Measurements from ENCODE around the gene AKIP1.
"Not testable (repeated sequence)": the region's sequence is repeated elsewhere in the genome, so short reads cannot be mapped to it uniquely, and the experiment has no call there.

Gene AKIP1

GRCh38 chr11:8881585-8881984, 29.4 kb upstream of the AKIP1 start:
- H3K27ac ChIP-seq (ENCODE audit: low read length); H3K27me3 ChIP-seq (ENCODE audit: low read depth, low read length); H3K4me1 ChIP-seq (ENCODE audit: control insufficient read depth in 1 of 2, insufficient read depth in 2 of 2, low read length in 2 of 2); H3K36me3 ChIP-seq (ENCODE audit: control insufficient read depth in 1 of 2, insufficient read depth in 2 of 2, low read length in 2 of 2); H3K4me3 ChIP-seq (ENCODE audit: low read depth in 1 of 2, low read length in 2 of 2); H3K9me3 ChIP-seq (ENCODE audit: control insufficient read depth in 1 of 2, low read length in 2 of 2): not testable (repeated sequence)

GRCh38 chr11:8886322-8886721, 24.7 kb upstream of the AKIP1 start:
- no peaks in the 10 kb centered on the region for H3K27me3 ChIP-seq (ENCODE audit: low read depth, low read length)
- no peak overlapping the region for H3K4me3 ChIP-seq (ENCODE audit: low read depth in 1 of 2, low read length in 2 of 2)
- no peak overlapping the region for H3K27ac ChIP-seq (ENCODE audit: low read length)
- H3K36me3 ChIP-seq (ENCODE audit: control insufficient read depth in 1 of 2, insufficient read depth in 2 of 2, low read length in 2 of 2), result no peaks in the 10 kb centered on the region
- no peaks in the 10 kb centered on the region for H3K4me1 ChIP-seq (ENCODE audit: control insufficient read depth in 1 of 2, insufficient read depth in 2 of 2, low read length in 2 of 2)
- H3K9me3 ChIP-seq (ENCODE audit: control insufficient read depth in 1 of 2, low read length in 2 of 2), result no peaks in the 10 kb centered on the region

- H3K27ac ChIP-seq (ENCODE audit: low read length); H3K4me1 ChIP-seq (ENCODE audit: control insufficient read depth in 1 of 2, insufficient read depth in 2 of 2, low read length in 2 of 2); H3K4me3 ChIP-seq (ENCODE audit: low read depth in 1 of 2, low read length in 2 of 2); H3K36me3 ChIP-seq (ENCODE audit: control insufficient read depth in 1 of 2, insufficient read depth in 2 of 2, low read length in 2 of 2); H3K9me3 ChIP-seq (ENCODE audit: control insufficient read depth in 1 of 2, low read length in 2 of 2); H3K27me3 ChIP-seq (ENCODE audit: low read depth, low read length): not testable (repeated sequence)
Measured at GRCh38 chr11:8891185-8891584, 19.8 kb upstream of the AKIP1 start.

GRCh38 chr11:8899119-8899753, 11.8 kb upstream of the AKIP1 start:
- peaks cover 5 to 6% of the 10 kb centered on the region in 2 donors for H3K9me3 ChIP-seq (ENCODE audit: control insufficient read depth in 1 of 2, low read length in 2 of 2)
- no peak overlapping the region for H3K27ac ChIP-seq (ENCODE audit: low read length)
- no peak overlapping the region for H3K4me3 ChIP-seq (ENCODE audit: low read depth in 1 of 2, low read length in 2 of 2)
- H3K27me3 ChIP-seq (ENCODE audit: low read depth, low read length), result no peaks in the 10 kb centered on the region
- no peaks in the 10 kb centered on the region for H3K4me1 ChIP-seq (ENCODE audit: control insufficient read depth in 1 of 2, insufficient read depth in 2 of 2, low read length in 2 of 2)
- H3K36me3 ChIP-seq (ENCODE audit: control insufficient read depth in 1 of 2, insufficient read depth in 2 of 2, low read length in 2 of 2), result no peaks in the 10 kb centered on the region

- no peaks in the 10 kb centered on the region for H3K9me3 ChIP-seq (ENCODE audit: control insufficient read depth in 1 of 2, low read length in 2 of 2)
- H3K4me1 ChIP-seq (ENCODE audit: control insufficient read depth in 1 of 2, insufficient read depth in 2 of 2, low read length in 2 of 2), result peaks cover 0 to 4% of the 10 kb centered on the region in 2 donors
- H3K27me3 ChIP-seq (ENCODE audit: low read depth, low read length), result no peaks in the 10 kb centered on the region
- no peak overlapping the region for H3K27ac ChIP-seq (ENCODE audit: low read length)
- H3K36me3 ChIP-seq (ENCODE audit: control insufficient read depth in 1 of 2, insufficient read depth in 2 of 2, low read length in 2 of 2), result no peaks in the 10 kb centered on the region
- no peak overlapping the region for H3K4me3 ChIP-seq (ENCODE audit: low read depth in 1 of 2, low read length in 2 of 2)
Measured at GRCh38 chr11:8905528-8906165, 5.3 kb upstream of the AKIP1 start.

- Histone ChIP-seq H3K4me3 (ENCODE audit: low read depth in 1 of 2, low read length in 2 of 2) (no peak overlapping the region), H3K9me3 (ENCODE audit: control insufficient read depth in 1 of 2, low read length in 2 of 2) (no peaks in the 10 kb centered on the region), H3K27ac (ENCODE audit: low read length) (no peak overlapping the region), H3K4me1 (ENCODE audit: control insufficient read depth in 1 of 2, insufficient read depth in 2 of 2, low read length in 2 of 2) (peaks cover 0 to 4% of the 10 kb centered on the region in 2 donors), H3K27me3 (ENCODE audit: low read depth, low read length) (no peaks in the 10 kb centered on the region), H3K36me3 (ENCODE audit: control insufficient read depth in 1 of 2, insufficient read depth in 2 of 2, low read length in 2 of 2) (no peaks in the 10 kb centered on the region)
Measured at GRCh38 chr11:8907116-8907515, 3.9 kb upstream of the AKIP1 start.

GRCh38 chr11:8908099-8908498, 2.9 kb upstream of the AKIP1 start:
- Histone ChIP-seq H3K9me3 (ENCODE audit: control insufficient read depth in 1 of 2, low read length in 2 of 2) (no peaks in the 10 kb centered on the region), H3K27me3 (ENCODE audit: low read depth, low read length) (no peaks in the 10 kb centered on the region), H3K4me1 (ENCODE audit: control insufficient read depth in 1 of 2, insufficient read depth in 2 of 2, low read length in 2 of 2) (peaks cover 0 to 9% of the 10 kb centered on the region in 2 donors), H3K27ac (ENCODE audit: low read length) (no peak overlapping the region), H3K36me3 (ENCODE audit: control insufficient read depth in 1 of 2, insufficient read depth in 2 of 2, low read length in 2 of 2) (no peaks in the 10 kb centered on the region), H3K4me3 (ENCODE audit: low read depth in 1 of 2, low read length in 2 of 2) (no peak overlapping the region)

- peak overlapping the region; percentile 71 to 95 for H3K4me3 ChIP-seq (ENCODE audit: low read depth in 1 of 2, low read length in 2 of 2)
- H3K27me3 ChIP-seq (ENCODE audit: low read depth, low read length), result no peaks in the 10 kb centered on the region
- no peaks in the 10 kb centered on the region for H3K36me3 ChIP-seq (ENCODE audit: control insufficient read depth in 1 of 2, insufficient read depth in 2 of 2, low read length in 2 of 2)
- H3K4me1 ChIP-seq (ENCODE audit: control insufficient read depth in 1 of 2, insufficient read depth in 2 of 2, low read length in 2 of 2), result peaks cover 12 to 28% of the 10 kb centered on the region in 2 donors
- no peak overlapping the region for H3K27ac ChIP-seq (ENCODE audit: low read length)
- no peaks in the 10 kb centered on the region for H3K9me3 ChIP-seq (ENCODE audit: control insufficient read depth in 1 of 2, low read length in 2 of 2)
Measured at GRCh38 chr11:8910649-8911026, 351 bp upstream of the AKIP1 start.

- Histone ChIP-seq H3K36me3 (ENCODE audit: control insufficient read depth in 1 of 2, insufficient read depth in 2 of 2, low read length in 2 of 2) (peaks cover 5 to 8% of the 10 kb centered on the region in 2 donors), H3K27ac (ENCODE audit: low read length) (peak overlapping the region; percentile 67), H3K4me3 (ENCODE audit: low read depth in 1 of 2, low read length in 2 of 2) (peak overlapping the region; percentile 21 to 35), H3K4me1 (ENCODE audit: control insufficient read depth in 1 of 2, insufficient read depth in 2 of 2, low read length in 2 of 2) (peaks cover 18 to 35% of the 10 kb centered on the region in 2 donors), H3K27me3 (ENCODE audit: low read depth, low read length) (no peaks in the 10 kb centered on the region), H3K9me3 (ENCODE audit: control insufficient read depth in 1 of 2, low read length in 2 of 2) (no peaks in the 10 kb centered on the region)
Measured at GRCh38 chr11:8913961-8914660, 3.1 kb downstream of the AKIP1 start.

GRCh38 chr11:8914661-8915018, 3.7 kb downstream of the AKIP1 start:
- peak overlapping the region in 1 of 2 donors; percentile 35 for H3K4me3 ChIP-seq (ENCODE audit: low read depth in 1 of 2, low read length in 2 of 2)
- H3K4me1 ChIP-seq (ENCODE audit: control insufficient read depth in 1 of 2, insufficient read depth in 2 of 2, low read length in 2 of 2), result peaks cover 18 to 35% of the 10 kb centered on the region in 2 donors
- H3K9me3 ChIP-seq (ENCODE audit: control insufficient read depth in 1 of 2, low read length in 2 of 2), result no peaks in the 10 kb centered on the region
- H3K27me3 ChIP-seq (ENCODE audit: low read depth, low read length), result no peaks in the 10 kb centered on the region
- H3K27ac ChIP-seq (ENCODE audit: low read length), result peak overlapping the region; percentile 67
- peaks cover 10 to 11% of the 10 kb centered on the region in 2 donors for H3K36me3 ChIP-seq (ENCODE audit: control insufficient read depth in 1 of 2, insufficient read depth in 2 of 2, low read length in 2 of 2)

- Histone ChIP-seq H3K36me3 (ENCODE audit: control insufficient read depth in 1 of 2, insufficient read depth in 2 of 2, low read length in 2 of 2) (peaks cover 20 to 31% of the 10 kb centered on the region in 2 donors), H3K4me3 (ENCODE audit: low read depth in 1 of 2, low read length in 2 of 2) (no peak overlapping the region), H3K4me1 (ENCODE audit: control insufficient read depth in 1 of 2, insufficient read depth in 2 of 2, low read length in 2 of 2) (peaks cover 18 to 29% of the 10 kb centered on the region in 2 donors), H3K9me3 (ENCODE audit: control insufficient read depth in 1 of 2, low read length in 2 of 2) (no peaks in the 10 kb centered on the region), H3K27ac (ENCODE audit: low read length) (peak overlapping the region; percentile 77), H3K27me3 (ENCODE audit: low read depth, low read length) (no peaks in the 10 kb centered on the region)
Measured at GRCh38 chr11:8917157-8917825, 6.3 kb downstream of the AKIP1 start.

All from muscle layer of duodenum (tissue), 2 donors.